Kidney epithelial cell (primary cell): ENCODE measurements around the gene THSD4. TPM values are rescaled to one million over a fixed set of nuclear protein-coding genes. Genes with fewer than 3 reads are reported as not detected.

Experiments used
- DNase-seq: peaks from one replicate; pipeline ENCODE4 v3.0.0-alpha.2; 2010; ENCODE audit warnings: low read depth
- H3K27me3 ChIP-seq: 2 replicates; pipeline ENCODE4 v1.6.0; 2011; ENCODE audit warnings: low read length; ENCODE audit not compliant: control insufficient read depth, insufficient read depth
- H3K36me3 ChIP-seq: 2 replicates; pipeline ENCODE4 v1.5.1; 2011; ENCODE audit warnings: low read length; ENCODE audit not compliant: control insufficient read depth, insufficient read depth
- H3K4me3 ChIP-seq: 2 replicates; pipeline ENCODE4 v1.5.1; 2011; ENCODE audit warnings: low read depth, mild to moderate bottlenecking, control low read depth, low read length
- total RNA-seq: library from RNA; depleted of rRNA; stranded (reverse); fragments of >200 nt; gene quantifications from 2 replicates; pipeline ENCODE4 v1.2.3, GENCODE V29; 2015
- TF ChIP-seq, protein P1 (sequence below): IDR thresholded peaks from 2 replicates; pipeline ENCODE4 v1.5.1; 2011; ENCODE audit warnings: mild to moderate bottlenecking, moderate library complexity, low read length, control low read depth, inconsistent platforms; ENCODE audit not compliant: insufficient read depth, poor library complexity, severe bottlenecking

THSD4 gene
- total RNA-seq, 1 donor from 2014 or later: 17.7 TPM

DNA sequence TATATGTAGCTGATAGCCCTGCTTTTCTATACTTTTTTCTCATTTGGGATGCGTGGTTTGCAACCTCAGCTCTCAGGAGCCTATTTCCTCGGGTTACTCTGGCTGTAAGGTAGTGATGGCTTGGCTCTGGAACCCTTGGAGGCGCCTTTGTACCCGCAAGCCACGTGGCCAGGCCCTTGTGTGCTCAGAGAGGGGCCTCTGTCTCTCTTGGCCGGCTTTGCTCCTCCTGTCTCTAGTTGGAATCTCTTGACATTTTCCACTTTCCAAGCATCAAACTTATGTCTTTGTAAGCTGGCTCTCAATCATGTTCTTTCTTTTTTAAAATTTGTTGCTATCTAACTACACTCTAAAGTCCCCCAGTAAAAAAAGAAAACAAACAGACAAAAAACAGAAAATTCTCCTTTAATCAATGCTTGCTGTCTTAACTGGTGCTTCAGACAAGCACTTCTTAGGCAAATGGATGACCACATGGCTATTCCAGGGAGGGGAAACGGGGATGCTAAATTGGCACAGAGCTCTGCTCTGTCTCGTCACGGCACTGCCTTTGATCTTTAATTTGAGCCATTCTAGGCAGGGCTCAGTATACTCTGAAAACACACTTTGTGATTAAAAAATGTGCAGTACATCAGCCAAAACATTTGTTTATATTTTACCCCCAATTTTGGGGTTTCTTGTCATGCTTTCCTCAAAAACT is 514.7 kb downstream of the THSD4 start:
- Histone ChIP-seq H3K27me3 (no peaks in the 10 kb centered on the region), H3K4me3 (no peak overlapping the region), H3K36me3 (peaks cover 1% of the 10 kb centered on the region)
- TF ChIP-seq, protein P1, sequence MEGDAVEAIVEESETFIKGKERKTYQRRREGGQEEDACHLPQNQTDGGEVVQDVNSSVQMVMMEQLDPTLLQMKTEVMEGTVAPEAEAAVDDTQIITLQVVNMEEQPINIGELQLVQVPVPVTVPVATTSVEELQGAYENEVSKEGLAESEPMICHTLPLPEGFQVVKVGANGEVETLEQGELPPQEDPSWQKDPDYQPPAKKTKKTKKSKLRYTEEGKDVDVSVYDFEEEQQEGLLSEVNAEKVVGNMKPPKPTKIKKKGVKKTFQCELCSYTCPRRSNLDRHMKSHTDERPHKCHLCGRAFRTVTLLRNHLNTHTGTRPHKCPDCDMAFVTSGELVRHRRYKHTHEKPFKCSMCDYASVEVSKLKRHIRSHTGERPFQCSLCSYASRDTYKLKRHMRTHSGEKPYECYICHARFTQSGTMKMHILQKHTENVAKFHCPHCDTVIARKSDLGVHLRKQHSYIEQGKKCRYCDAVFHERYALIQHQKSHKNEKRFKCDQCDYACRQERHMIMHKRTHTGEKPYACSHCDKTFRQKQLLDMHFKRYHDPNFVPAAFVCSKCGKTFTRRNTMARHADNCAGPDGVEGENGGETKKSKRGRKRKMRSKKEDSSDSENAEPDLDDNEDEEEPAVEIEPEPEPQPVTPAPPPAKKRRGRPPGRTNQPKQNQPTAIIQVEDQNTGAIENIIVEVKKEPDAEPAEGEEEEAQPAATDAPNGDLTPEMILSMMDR: no peak
- DNase-seq: no peak

DNA sequence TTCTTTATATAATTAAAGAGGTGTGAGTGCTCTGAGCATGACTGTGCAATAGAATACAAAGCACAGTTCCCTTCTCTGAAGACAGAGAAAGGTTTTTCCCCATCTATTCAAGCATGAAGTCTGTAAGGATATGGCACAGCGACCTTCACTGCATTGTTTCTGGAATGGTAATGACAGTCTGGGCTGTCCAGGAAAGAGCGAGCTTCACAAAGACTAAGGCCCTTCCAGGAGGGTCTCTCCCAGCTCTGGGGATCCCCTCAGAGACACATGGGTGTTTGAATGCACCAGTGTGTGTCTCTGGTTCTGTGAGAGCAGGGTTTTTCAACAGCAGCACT is 515.2 kb downstream of the THSD4 start:
- H3K27me3 ChIP-seq: no peaks in the 10 kb centered on the region
- DNase-seq: no peak
- H3K4me3 ChIP-seq: no peak overlapping the region
- TF ChIP-seq, protein P1: no peak
- peaks cover 1% of the 10 kb centered on the region for H3K36me3 ChIP-seq

DNA sequence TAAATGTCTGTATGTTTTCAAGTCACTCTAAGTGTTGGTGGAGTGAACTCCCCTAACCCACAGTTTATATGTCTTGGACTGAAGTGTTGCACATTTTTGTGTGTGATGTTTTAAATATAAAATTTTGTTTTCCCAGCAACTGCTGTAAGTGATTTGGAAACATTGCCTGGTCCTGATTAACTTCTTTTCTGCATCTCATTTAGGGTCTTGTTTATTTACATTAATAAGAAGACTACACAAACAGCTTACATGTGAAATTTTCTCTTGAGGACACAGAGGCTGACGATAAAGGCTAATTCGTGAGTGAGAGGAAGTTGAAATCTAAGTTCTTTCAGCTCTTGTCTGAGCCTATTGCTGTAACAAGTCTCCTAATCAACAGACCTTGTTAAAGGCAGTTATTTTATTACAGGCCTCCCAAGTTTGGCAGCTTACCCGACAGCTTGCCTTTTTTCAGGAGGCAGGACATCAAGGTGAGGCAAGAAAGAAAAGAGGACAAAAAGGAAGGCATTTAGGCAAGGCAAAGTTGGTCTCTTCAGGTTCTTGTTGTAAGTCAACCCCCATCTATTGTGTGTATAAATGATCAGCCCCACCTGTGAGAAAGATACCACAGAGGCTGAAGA is 517.4 kb downstream of the THSD4 start:
- DNase-seq: no peak
- Histone ChIP-seq H3K4me3 (no peak overlapping the region), H3K36me3 (peaks cover 1% of the 10 kb centered on the region), H3K27me3 (no peaks in the 10 kb centered on the region)
- TF ChIP-seq, protein P1: no peak

DNA sequence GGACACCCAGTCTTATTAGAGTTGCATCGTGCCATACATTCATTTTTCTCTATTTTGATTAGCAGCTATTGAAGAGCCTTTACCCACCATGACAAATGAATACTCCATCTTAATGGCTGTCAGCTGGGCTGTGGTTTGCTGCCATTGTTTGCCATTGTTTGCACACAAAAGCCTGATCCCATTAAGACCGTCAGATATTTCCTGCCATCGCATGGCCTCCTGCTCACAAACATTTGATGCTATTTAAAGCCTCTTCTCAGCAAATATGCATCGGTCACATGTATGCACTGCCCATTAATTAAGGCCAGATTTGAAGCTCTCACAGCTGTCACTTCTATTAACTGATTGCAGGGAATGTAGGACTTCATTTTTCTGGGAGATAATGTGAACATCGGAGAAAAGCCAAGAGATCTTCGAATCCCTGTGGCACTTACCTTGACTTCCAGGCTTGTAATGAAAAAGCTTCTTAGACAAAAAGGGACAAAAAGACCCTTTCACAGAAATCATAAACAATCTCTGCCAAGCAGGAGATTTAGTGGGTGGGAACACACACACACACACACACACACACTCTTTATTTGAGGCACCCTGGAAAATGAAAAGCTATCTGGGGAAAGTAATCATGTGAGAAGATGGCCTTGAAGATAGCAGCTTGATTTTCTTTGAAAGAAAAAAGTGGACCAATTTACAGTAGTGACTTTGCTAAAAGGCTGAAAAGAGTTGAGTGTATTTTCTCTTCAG is 519.7 kb downstream of the THSD4 start:
- H3K4me3 ChIP-seq: no peak overlapping the region
- TF ChIP-seq, protein P1: no peak
- H3K36me3 ChIP-seq: no peaks in the 10 kb centered on the region
- no peaks in the 10 kb centered on the region for H3K27me3 ChIP-seq
- DNase-seq: no peak

DNA sequence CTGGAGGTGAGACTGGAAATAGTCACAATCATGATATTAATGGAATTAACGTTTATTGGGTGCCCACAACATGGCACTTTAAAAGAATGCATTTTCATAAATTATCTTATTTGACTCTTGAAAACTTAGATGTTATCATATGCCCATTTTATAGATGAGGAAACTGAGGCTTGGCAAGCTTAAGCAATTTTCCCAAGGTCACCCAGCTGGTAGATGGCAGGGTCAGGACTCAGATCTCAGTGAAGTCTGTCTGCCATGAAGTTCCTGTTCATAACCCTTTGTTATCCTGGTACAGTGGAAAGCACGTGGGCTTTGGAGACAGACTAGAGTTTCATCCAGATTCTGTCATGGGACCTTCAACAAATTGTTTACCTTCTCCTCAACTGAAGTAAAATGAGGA is 520.5 kb downstream of the THSD4 start:
- H3K4me3 ChIP-seq: no peak overlapping the region
- TF ChIP-seq, protein P1: no peak
- DNase-seq: no peak
- H3K36me3 ChIP-seq: no peaks in the 10 kb centered on the region
- H3K27me3 ChIP-seq: no peaks in the 10 kb centered on the region

DNA sequence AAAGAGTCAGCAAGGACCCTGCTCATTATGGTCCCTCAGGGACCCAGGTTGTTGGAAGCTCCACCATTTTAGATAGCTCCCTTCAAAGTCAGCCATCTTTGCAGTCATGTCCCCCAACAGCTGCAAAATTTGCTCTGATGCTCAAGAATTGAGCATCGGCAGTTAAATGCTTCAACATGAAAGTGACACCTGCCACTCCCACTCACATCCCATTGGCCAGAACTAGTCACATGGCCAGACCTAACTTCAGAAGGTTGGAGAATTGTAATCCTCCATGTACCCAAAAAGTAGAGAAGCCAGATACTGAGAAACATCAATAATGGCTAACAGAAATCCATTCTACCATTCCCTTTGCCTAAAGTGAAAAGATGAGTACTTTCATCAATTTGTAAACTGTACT is 523.6 kb downstream of the THSD4 start:
- no peak overlapping the region for H3K4me3 ChIP-seq
- no peak for DNase-seq
- TF ChIP-seq, protein P1: no peak

More for the DNA sequence above, 523.6 kb downstream of the THSD4 start:
- Histone ChIP-seq H3K27me3 (no peaks in the 10 kb centered on the region), H3K36me3 (no peaks in the 10 kb centered on the region)
